HG02571 (cell line): ENCODE data around the gene NBPF8.
"Not testable (repeated sequence)": the region's sequence is repeated elsewhere in the genome, so short reads cannot be mapped to it uniquely, and the experiment has no call there.

Experiments used
- ATAC-seq: cut with Tn5 transposase; IDR thresholded peaks from one replicate; pipeline ENCODE4 v1.9.1; 2021; ENCODE audit warnings: mild to moderate bottlenecking, moderate library complexity; ENCODE audit not compliant: unreplicated experiment

NBPF8 gene

DNA sequence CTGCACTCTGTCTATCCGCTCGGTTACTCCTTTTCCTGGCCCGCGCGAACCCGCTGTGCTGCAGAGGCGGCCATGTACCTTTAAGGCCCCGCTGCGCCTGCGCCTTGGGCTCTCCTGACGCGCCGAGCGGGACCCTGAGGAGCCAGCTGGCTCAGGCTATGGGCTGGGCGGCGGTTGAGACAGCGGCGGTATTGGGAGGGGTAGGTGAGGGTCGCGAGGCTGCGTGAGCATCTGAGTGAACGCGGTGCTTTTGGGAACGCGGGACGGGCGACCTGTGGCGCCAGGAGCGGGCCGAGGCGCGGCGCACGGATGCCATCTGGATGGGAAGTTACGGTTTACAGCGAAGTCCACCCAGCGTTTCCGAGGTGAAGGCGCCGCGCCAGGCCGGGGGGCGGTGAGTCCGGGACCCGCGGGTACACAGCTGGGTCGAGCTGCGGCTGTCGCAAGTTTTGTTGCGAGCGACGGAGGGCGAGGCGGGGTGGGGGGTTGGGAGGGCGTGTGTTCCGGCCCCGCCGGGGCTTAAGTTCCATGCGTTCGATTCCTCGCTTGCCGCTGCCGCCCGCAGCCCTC lies at the start of gene NBPF8:
Gene NBPF8 (plus strand): TSS at position 125 of the 570 bp plus-strand sequence. CDS start 21,488 bp downstream, outside the sequence.
- peak; percentile 98 for ATAC-seq

DNA sequence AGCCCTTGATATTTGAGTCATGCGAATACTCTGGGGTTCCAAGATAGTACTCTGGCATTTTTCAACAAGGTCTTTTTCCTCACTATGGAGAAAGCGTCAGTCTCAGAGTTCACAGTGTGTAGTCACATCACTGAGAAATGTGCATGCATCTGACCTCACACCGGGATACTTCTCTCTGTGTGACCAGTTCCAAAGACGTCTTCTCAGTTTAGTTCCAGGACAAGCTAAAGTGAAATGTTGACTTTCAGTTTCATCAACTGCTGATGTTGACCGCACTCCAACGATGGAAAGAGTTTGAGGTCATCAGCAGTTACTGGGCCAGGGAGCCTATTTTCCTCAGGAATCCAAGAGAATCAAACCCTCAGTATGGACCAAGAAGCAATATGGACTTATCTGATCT lies 47.1 kb upstream of the NBPF8 start:
- ATAC-seq, result not testable (repeated sequence)

DNA sequence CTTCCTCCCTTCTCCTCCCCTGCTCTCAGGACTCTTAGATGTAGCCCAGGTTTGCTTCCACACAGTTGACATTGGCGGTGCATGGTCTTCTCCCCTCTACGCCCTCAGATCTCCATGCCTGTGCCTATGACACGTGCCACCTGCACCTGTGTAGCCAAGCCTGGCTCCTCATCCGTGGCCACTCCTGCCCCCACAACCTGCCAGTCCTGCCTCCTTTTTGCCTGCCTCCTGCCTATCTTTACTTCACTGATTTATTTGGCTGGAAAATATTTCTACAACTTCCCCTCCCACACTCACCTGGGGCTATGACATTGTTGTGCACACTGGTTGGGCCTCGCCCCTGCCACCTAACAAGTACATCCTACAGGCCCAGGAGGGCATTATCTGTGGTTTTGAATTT lies 28.2 kb upstream of the NBPF8 start:
- not testable (repeated sequence) for ATAC-seq

DNA sequence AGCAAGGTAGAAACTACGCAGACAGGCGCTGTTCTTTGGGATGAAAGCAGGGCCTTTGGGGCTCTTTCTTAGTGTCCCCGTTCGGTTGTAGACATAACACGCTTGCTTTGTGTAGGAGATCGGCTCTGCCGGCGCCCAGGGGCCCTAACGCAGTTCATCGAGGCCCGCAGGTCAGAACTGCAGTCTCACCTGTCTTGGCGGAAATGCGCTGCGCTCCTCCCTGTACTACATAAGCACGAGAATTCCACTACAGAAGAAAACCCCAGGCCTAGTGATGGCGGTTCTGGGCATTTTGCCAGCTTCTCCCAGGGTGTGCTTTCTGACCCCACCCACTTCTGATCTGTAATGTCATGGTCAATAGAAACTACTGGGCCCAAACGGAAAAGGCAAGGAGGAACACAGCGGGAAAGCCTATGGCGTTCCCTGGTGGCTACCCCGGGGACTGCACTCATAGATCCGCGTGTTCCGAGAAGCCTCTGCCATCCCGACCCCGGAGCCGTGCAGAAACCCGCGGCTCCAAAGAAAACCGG lies 26.2 kb upstream of the NBPF8 start:
- not testable (repeated sequence) for ATAC-seq

- ATAC-seq, result not testable (repeated sequence)
Measured at GRCh38 chr1:120391365-120391764, 23.5 kb upstream of the NBPF8 start.

DNA sequence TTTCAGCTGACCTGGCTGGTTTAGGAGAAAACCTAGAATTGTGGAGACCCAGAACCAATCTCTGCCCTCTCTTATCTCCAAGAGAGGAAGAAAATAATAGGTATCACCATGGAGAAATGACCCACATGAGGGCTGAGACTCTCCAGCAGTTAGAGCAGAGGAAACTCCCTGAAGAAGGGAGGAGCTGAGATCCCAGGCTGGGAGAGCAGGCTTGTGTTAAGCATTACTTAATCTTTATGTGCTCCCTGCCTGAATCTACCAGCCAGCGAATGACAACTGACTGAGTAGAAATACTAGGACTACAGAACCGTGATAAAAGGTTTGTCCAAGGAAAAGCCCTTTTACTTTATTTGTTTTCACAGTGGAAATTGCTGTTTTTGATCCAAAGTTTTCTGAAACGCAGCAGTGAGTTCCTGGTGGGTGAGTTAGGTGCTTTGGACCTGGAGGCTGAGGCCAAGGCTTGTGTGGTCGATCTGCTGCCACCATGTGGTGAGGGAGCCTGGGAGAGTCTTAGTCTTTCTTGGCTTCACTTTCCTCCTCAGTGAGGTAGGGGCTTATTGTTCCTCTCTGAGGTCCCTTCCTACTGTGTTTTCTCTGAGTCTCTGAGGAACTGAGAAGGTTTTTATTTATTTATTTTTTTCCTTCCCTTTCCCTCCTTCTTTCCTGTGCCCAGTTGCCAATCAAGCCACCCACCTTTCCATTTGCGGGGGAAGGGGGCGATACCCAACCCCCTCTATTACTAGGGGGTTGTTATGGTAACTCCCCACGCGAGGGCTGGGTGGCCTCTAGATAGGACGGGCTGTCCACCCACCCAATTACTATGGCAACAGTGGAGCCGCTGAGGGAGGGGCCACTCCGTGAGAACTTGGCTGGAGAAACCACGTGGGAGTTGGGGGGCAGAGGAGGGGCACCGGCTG lies 21.3 kb upstream of the NBPF8 start:
- not testable (repeated sequence) for ATAC-seq

GRCh38 chr1:120405348-120405747 lies 9.5 kb upstream of the NBPF8 start:
- not testable (repeated sequence) for ATAC-seq

DNA sequence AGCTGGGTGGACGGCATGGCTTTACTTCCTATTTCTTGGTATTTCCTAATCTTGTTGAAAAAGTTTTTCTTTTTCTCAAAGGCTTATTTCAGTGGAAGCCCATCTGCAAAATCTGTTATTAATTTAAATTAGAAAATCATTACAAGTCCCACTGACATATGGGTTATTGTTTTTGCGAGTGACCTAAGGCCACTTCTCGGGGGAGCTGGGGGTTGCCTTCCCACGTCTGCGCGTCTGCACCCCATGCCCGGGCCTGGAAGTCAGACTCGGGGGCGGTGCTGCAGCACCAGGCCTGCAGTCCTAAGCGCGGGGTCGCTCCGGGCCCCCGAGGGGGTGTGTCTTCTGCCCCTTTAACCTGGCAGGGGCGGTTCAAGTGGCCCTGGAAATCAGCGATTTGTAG lies 384 bp upstream of the NBPF8 start:
- peak; percentile 15 for ATAC-seq

GRCh38 chr1:120415492-120415961 lies 692 bp downstream of the NBPF8 start:
- not testable (repeated sequence) for ATAC-seq

GRCh38 chr1:120425063-120425462 lies 10.2 kb downstream of the NBPF8 start:
- ATAC-seq, result not testable (repeated sequence)

DNA sequence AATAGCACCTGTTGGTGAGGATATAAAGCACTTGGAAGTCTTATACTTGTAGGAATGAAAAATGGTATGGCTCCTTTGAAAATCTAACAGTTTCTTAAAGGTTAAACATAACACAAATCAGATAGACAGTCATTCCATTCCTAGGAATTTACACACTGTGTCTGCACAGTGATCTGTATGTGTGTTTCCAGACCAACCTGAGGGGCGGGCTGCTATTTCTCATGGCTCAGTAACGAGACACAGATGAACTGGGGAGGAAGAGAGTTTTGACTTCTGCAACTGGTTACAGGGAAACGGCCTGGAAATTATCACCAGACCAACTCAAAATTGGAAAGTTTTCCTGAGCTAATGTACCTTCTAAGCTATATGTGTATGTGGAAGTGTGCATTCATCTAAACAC lies 16.8 kb downstream of the NBPF8 start:
- ATAC-seq, result not testable (repeated sequence)

- ATAC-seq, result not testable (repeated sequence)
Measured at GRCh38 chr1:120433831-120434230, 19.0 kb downstream of the NBPF8 start.

DNA sequence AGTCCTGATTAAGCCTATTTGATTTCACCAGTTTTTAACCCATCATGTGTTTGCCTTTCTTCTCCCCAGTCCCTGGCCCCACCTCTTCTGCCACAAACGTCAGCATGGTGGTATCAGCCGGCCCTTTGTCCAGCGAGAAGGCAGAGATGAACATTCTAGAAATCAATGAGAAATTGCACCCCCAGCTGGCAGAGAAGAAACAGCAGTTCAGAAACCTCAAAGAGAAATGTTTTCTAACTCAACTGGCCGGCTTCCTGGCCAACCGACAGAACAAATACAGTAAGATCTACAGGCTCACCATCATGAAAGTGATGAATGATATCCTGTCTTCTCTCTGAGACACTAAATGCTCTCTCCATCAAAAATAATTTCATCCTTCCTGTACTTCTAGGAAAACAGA lies 34.3 kb downstream of the NBPF8 start:
- ATAC-seq, result not testable (repeated sequence)
